ENCODE measurements around the gene TXNIP. TPM values are rescaled to one million over a fixed set of nuclear protein-coding genes. Genes with fewer than 3 reads are reported as not detected.

Gene TXNIP, protein sequence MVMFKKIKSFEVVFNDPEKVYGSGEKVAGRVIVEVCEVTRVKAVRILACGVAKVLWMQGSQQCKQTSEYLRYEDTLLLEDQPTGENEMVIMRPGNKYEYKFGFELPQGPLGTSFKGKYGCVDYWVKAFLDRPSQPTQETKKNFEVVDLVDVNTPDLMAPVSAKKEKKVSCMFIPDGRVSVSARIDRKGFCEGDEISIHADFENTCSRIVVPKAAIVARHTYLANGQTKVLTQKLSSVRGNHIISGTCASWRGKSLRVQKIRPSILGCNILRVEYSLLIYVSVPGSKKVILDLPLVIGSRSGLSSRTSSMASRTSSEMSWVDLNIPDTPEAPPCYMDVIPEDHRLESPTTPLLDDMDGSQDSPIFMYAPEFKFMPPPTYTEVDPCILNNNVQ
- 1,000 to 10,000 TPM in 1 of 3 donors, 100 to 1,000 TPM in 2; 683 to 1,682 (median 830) TPM for total RNA-seq
- long read RNA-seq, donor 1, transcript TXNIP-204 (8 exons, 2,926 nt) = major isoform, 732 of 909 reads
- long read RNA-seq, donor 1, transcript TXNIP-202 (2 exons, 509 nt) = minor isoform, 37 of 909 reads
- long read RNA-seq, donor 1, partial matches to known transcripts = 106 of 909 reads
- long read RNA-seq, donor 1, other reads (novel, unspliced or antisense) = 32 of 909 reads
- long read RNA-seq, donor 2, transcript TXNIP-204 (8 exons, 2,926 nt) = major isoform, 146 of 207 reads
- long read RNA-seq, donor 2, partial matches to known transcripts = 37 of 207 reads
- long read RNA-seq, donor 2, other reads (novel, unspliced or antisense) = 20 of 207 reads

DNA sequence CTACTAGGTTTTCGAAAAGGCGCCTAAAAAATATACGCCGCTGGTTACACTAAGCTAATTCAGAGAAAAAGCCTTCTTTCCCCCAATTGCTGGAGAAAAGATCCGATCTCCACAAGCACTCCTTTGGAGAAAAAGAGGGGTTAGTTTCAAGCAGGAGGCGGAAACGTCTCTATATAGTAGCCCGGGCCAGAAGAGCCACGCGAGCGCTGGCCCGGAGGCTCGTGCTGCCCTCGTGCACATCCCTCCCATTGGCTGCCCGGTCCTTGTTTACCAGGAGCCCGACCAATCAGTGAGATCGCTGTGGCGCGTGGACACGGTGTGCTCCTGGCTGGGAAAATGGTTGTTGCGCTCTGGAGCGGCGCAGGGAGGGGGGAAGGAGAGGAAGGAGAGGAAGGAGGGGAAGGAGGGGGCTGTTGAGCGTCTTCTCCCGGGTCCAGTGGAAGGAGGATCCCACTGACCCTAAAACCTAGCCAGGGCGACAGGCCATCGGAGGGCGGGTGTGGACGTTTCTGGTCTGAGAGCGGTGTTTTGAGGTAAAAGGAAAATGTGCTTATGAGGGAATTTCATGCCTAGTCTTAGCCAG, at the start of gene TXNIP:
TXNIP (minus strand) TSS at position 147 of the 583 bp plus-strand sequence. CDS start 313 bp downstream, outside the sequence.
- H3K36me3 ChIP-seq (ENCODE audit: low read depth) = no peaks in the 10 kb centered on the region
- intact Hi-C loops (cut with DNase I, micrococcal nuclease) = no loop called here
- DNase-seq = peak; percentile 98 to 100 (median 99)
- peak within 1 kb of the TSS; percentile 89 for H3K4me3 ChIP-seq
- peaks cover 27% of the 10 kb centered on the region for H3K4me1 ChIP-seq (ENCODE audit: low read depth)
- TF ChIP-seq, protein P1, sequence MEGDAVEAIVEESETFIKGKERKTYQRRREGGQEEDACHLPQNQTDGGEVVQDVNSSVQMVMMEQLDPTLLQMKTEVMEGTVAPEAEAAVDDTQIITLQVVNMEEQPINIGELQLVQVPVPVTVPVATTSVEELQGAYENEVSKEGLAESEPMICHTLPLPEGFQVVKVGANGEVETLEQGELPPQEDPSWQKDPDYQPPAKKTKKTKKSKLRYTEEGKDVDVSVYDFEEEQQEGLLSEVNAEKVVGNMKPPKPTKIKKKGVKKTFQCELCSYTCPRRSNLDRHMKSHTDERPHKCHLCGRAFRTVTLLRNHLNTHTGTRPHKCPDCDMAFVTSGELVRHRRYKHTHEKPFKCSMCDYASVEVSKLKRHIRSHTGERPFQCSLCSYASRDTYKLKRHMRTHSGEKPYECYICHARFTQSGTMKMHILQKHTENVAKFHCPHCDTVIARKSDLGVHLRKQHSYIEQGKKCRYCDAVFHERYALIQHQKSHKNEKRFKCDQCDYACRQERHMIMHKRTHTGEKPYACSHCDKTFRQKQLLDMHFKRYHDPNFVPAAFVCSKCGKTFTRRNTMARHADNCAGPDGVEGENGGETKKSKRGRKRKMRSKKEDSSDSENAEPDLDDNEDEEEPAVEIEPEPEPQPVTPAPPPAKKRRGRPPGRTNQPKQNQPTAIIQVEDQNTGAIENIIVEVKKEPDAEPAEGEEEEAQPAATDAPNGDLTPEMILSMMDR (IDR thresholded peaks at IDR 0.05) = no peak
- no peaks in the 10 kb centered on the region for H3K9me3 ChIP-seq
- peak; percentile 90 for ATAC-seq

DNA sequence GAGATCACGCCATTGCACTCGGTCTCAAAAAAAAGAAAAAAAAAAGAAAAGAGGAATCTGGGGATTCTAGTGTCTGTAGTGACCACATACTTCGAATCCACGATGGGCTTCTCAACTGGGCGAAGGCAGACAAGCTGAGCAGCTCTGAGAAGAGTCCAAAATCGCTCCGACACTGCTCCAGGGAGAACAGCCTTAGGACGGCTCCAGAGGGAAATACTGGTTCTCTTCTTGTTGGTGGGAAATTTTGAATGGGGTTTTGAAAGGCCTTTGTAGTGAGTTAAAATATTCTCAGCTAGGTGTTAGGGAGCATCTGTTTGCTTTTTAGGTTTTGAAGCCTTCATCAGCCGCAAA, 43.4 kb upstream of the TXNIP start:
- ATAC-seq = no peak
- no peak for DNase-seq
- no peaks in the 10 kb centered on the region for H3K9me3 ChIP-seq
- no peak overlapping the region for H3K4me3 ChIP-seq
- intact Hi-C loops (cut with DNase I, micrococcal nuclease) = no loop called here
- H3K36me3 ChIP-seq (ENCODE audit: low read depth) = no peaks in the 10 kb centered on the region
- peaks cover 18% of the 10 kb centered on the region for H3K4me1 ChIP-seq (ENCODE audit: low read depth)
- TF ChIP-seq, protein P1 (IDR thresholded peaks at IDR 0.05) = no peak

GRCh38 chr1:146036965-146037646, 40.7 kb upstream of the TXNIP start:
- peak overlapping the region; percentile 25 for H3K4me3 ChIP-seq
- TF ChIP-seq, protein P1 (IDR thresholded peaks at IDR 0.05) = no peak
- ATAC-seq (peak; percentile 64), DNase-seq (peak; percentile 79 to 85 (median 84))
- intact Hi-C loops (cut with DNase I, micrococcal nuclease) = no loop called here
- H3K9me3 ChIP-seq = no peaks in the 10 kb centered on the region
- no peaks in the 10 kb centered on the region for H3K36me3 ChIP-seq (ENCODE audit: low read depth)
- H3K4me1 ChIP-seq (ENCODE audit: low read depth) = peaks cover 18% of the 10 kb centered on the region

DNA sequence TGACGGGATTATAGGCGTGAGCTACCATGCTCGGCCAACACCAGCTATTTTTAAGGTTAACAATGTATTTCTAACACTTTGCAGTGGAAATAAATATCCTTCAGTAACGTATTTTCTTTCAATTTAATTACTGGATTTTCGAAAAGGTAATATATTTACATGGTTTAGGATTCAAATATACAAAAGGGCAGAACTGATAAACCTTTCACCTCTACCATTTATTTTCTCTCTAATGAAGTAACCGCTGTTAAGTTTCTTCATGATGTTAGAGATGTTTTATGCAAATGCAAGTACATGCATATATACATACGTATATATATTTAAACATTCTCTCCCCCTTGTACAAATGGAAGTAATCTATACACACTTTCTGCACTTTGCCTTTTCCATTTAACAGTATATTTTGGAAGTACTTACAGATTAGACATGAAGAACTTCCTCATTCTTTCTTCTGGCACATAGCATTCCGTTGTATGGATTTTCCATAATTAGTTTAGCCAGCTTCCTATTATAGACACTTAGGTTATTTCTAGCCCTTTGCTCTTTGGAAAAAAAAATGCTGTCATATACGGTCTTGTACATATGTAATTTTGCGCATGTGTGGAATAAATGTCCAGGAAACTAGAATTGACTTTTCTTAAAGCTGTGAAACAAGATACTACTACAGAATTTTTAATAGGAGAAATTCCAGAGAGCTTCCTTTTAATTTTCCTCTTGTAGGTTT, 40.0 kb upstream of the TXNIP start:
- no peaks in the 10 kb centered on the region for H3K9me3 ChIP-seq
- DNase-seq = no peak
- peaks cover 18% of the 10 kb centered on the region for H3K4me1 ChIP-seq (ENCODE audit: low read depth)
- intact Hi-C loops (cut with DNase I, micrococcal nuclease) = no loop called here
- no peak overlapping the region for H3K4me3 ChIP-seq
- no peak for ATAC-seq
- no peaks in the 10 kb centered on the region for H3K36me3 ChIP-seq (ENCODE audit: low read depth)
- TF ChIP-seq, protein P1 (IDR thresholded peaks at IDR 0.05) = no peak

GRCh38 chr1:146035048-146035423, 38.7 kb upstream of the TXNIP start:
- ATAC-seq = no peak
- intact Hi-C loops (cut with DNase I, micrococcal nuclease) = no loop called here
- TF ChIP-seq, protein P1 (IDR thresholded peaks at IDR 0.05) = no peak
- Histone ChIP-seq H3K9me3 (no peaks in the 10 kb centered on the region), H3K4me3 (no peak overlapping the region), H3K4me1 (ENCODE audit: low read depth) (peaks cover 18% of the 10 kb centered on the region), H3K36me3 (ENCODE audit: low read depth) (no peaks in the 10 kb centered on the region)
- no peak for DNase-seq

All from mucosa of descending colon (tissue), 3 donors.